NT2/D1 (cell line): ENCODE results near the gene NIM1K.
A peak's percentile ranks its signal among the peaks of the same experiment; 100 is the strongest.
"Not testable (repeated sequence)": the region's sequence is repeated elsewhere in the genome, so short reads cannot be mapped to it uniquely, and the experiment has no call there.

ENCODE experiments used
- DNase-seq: peaks from one replicate; pipeline ENCODE4 v3.0.0-alpha.2; 2011; ENCODE audit warnings: low read depth, low spot score
- H3K27me3 ChIP-seq: 2 replicates; pipeline ENCODE4 v1.6.0; 2011; ENCODE audit warnings: mild to moderate bottlenecking; ENCODE audit not compliant: insufficient read length, insufficient read depth
- H3K36me3 ChIP-seq: 2 replicates; pipeline ENCODE4 v1.6.1; 2011; ENCODE audit warnings: mild to moderate bottlenecking, low read length, mixed read lengths; ENCODE audit not compliant: insufficient read depth, insufficient read length
- H3K4me1 ChIP-seq: 2 replicates; pipeline ENCODE4 v1.5.1; 2011; ENCODE audit not compliant: insufficient read depth, insufficient read length
- H3K4me3 ChIP-seq: 2 replicates; pipeline ENCODE4 v1.5.1; 2011; ENCODE audit warnings: low read depth; ENCODE audit not compliant: insufficient read length
- H3K9ac ChIP-seq: 2 replicates; pipeline ENCODE4 v1.6.0; 2011; ENCODE audit warnings: low read depth; ENCODE audit not compliant: insufficient read length
- H3K9me3 ChIP-seq: 2 replicates; pipeline ENCODE4 v1.5.1; 2011; ENCODE audit warnings: mild to moderate bottlenecking, low read length; ENCODE audit not compliant: insufficient read depth
- SUZ12 ChIP-seq: IDR thresholded peaks from 2 replicates; pipeline ENCODE4 v1.6.1; 2011; ENCODE audit not compliant: insufficient read length, insufficient read depth; ENCODE audit errors: extremely low read depth
- YY1 ChIP-seq: IDR thresholded peaks from 2 replicates; pipeline ENCODE4 v1.6.1; 2011; ENCODE audit not compliant: insufficient read length, insufficient read depth
- ZNF274 ChIP-seq: IDR thresholded peaks from 2 replicates; pipeline ENCODE4 v1.6.1; 2011; ENCODE audit warnings: mild to moderate bottlenecking, low read depth, low read length

NIM1K gene

GRCh38 chr5:43300112-43300511 lies 108.1 kb downstream of the NIM1K start:
- Histone ChIP-seq H3K9ac (no peak overlapping the region), H3K4me3 (no peak overlapping the region), H3K4me1 (no peaks in the 10 kb centered on the region), H3K27me3 (no peaks in the 10 kb centered on the region), H3K9me3 (no peaks in the 10 kb centered on the region), H3K36me3 (peaks cover 40% of the 10 kb centered on the region)
- TF ChIP-seq SUZ12, result no peak
- TF ChIP-seq YY1, result no peak
- no peak for TF ChIP-seq ZNF274
- DNase-seq, result no peak

- Histone ChIP-seq H3K36me3 (peaks cover 28% of the 10 kb centered on the region), H3K4me1 (no peaks in the 10 kb centered on the region)
- TF ChIP-seq YY1 (no peak), SUZ12 (no peak), ZNF274 (no peak)
Measured at GRCh38 chr5:43301653-43302091, 109.6 kb downstream of the NIM1K start.

DNA sequence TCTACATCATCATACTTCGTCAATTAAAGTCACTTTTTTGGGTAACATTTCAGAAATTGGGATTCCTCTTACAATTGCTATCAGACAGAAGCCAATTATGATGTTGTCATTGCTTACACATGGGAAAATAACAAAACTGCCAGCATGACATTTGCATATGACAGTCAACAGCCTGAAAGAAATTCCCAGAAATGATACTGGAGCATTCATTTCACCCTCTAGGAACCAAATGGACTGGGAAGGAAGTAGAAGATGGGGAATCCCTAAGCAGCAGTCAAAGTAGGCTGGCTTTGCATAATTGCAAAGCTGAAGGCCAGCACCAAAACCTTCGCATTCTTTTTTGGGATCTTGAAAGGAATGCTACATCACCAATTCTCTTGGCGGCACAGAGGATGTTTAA lies 110.5 kb downstream of the NIM1K start:
- Histone ChIP-seq H3K27me3 (no peaks in the 10 kb centered on the region), H3K9me3 (no peaks in the 10 kb centered on the region), H3K4me3 (no peak overlapping the region), H3K4me1 (no peaks in the 10 kb centered on the region), H3K36me3 (peaks cover 24% of the 10 kb centered on the region), H3K9ac (no peak overlapping the region)
- no peak for TF ChIP-seq YY1
- no peak for DNase-seq

More at GRCh38 chr5:43301653-43302091, 109.6 kb downstream of the NIM1K start:
- no peak for DNase-seq
- Histone ChIP-seq H3K9me3 (no peaks in the 10 kb centered on the region), H3K9ac (no peak overlapping the region), H3K27me3 (no peaks in the 10 kb centered on the region), H3K4me3 (no peak overlapping the region)

- H3K4me3 ChIP-seq, result no peak overlapping the region
- H3K9me3 ChIP-seq, result no peaks in the 10 kb centered on the region
- no peak overlapping the region for H3K9ac ChIP-seq
- DNase-seq, result no peak
- H3K4me1 ChIP-seq, result no peaks in the 10 kb centered on the region
- H3K36me3 ChIP-seq, result peaks cover 26% of the 10 kb centered on the region
- TF ChIP-seq ZNF274 (no peak), YY1 (no peak), SUZ12 (no peak)
- H3K27me3 ChIP-seq, result no peaks in the 10 kb centered on the region
Measured at GRCh38 chr5:43303242-43303641, 111.2 kb downstream of the NIM1K start.

DNA sequence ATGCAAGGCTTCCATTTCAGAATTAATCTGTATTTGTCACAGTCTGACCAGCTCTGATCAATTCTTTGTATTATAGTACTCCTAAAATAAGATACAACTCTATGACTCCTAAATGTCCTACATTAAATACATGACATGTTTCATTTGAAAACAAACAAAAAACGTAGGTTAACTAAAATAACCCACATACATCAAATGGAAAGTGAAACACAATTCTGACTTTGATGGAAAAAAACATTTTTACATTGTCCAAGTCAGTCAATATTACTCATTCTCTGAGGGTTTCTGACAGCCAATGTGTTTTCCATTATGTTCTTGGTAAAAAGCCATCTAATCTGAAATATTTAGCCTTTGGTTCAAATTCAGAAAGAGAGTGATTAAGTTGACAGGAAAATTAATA lies 112.5 kb downstream of the NIM1K start:
- H3K27me3 ChIP-seq, result no peaks in the 10 kb centered on the region
- DNase-seq, result no peak
- H3K4me1 ChIP-seq, result no peaks in the 10 kb centered on the region
- no peak overlapping the region for H3K4me3 ChIP-seq
- peaks cover 20% of the 10 kb centered on the region for H3K36me3 ChIP-seq
- TF ChIP-seq YY1 (no peak), SUZ12 (no peak), ZNF274 (no peak)
- H3K9me3 ChIP-seq, result no peaks in the 10 kb centered on the region
- no peak overlapping the region for H3K9ac ChIP-seq

GRCh38 chr5:43305948-43306565 lies 114.0 kb downstream of the NIM1K start:
- H3K9me3 ChIP-seq, result no peaks in the 10 kb centered on the region
- H3K36me3 ChIP-seq, result peaks cover 31% of the 10 kb centered on the region
- TF ChIP-seq ZNF274, result no peak
- no peak for TF ChIP-seq YY1
- TF ChIP-seq SUZ12, result no peak
- DNase-seq, result peak; percentile 13
- H3K9ac ChIP-seq, result no peak overlapping the region
- H3K27me3 ChIP-seq, result no peaks in the 10 kb centered on the region
- H3K4me1 ChIP-seq, result no peaks in the 10 kb centered on the region
- no peak overlapping the region for H3K4me3 ChIP-seq

DNA sequence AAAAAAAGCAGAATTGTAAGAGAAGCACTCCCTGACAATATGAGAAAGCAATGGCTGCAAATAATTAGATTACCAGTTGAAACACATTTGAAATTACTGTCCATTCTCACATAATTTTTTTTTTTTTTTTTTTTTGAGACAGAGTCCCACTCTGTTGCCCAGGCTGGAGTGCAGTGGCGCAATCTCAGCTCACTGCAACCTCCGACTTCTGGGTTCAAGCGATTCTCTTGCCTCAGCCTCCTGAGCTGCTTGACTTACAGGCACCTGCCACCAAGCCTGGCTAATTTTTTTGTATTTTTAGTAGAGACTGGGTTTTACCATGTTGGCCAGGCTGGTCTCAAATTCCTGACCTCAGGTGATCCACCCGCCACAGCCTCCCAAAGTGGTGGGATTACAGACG lies 114.9 kb downstream of the NIM1K start:
- not testable (repeated sequence) for DNase-seq, H3K4me1 ChIP-seq
- peaks cover 33% of the 10 kb centered on the region for H3K36me3 ChIP-seq

GRCh38 chr5:43309122-43309521 lies 117.1 kb downstream of the NIM1K start:
- no peak for TF ChIP-seq SUZ12
- no peak for TF ChIP-seq YY1
- no peak for TF ChIP-seq ZNF274
- no peak for DNase-seq
- H3K9ac ChIP-seq, result peak overlapping the region; percentile 1
- no peaks in the 10 kb centered on the region for H3K27me3 ChIP-seq
- no peaks in the 10 kb centered on the region for H3K9me3 ChIP-seq
- H3K4me3 ChIP-seq, result no peak overlapping the region
- H3K4me1 ChIP-seq, result no peaks in the 10 kb centered on the region
- H3K36me3 ChIP-seq, result peaks cover 34% of the 10 kb centered on the region

More for the DNA sequence above, 114.9 kb downstream of the NIM1K start:
- not testable (repeated sequence) for H3K27me3 ChIP-seq, H3K4me3 ChIP-seq, H3K9ac ChIP-seq, H3K9me3 ChIP-seq
